ENCODE results near the gene BRF1. TPM values are rescaled to one million over a fixed set of nuclear protein-coding genes. Genes with fewer than 3 reads are reported as not detected.

BRF1 gene
- total RNA-seq, 4 donors from 2014 or later, result 77.6 to 114 (median 99.5) TPM

- H3K36me3 ChIP-seq, result peaks cover 0 to 80% (median 5%) of the 10 kb centered on the region in 3 donors
- no peak overlapping the region for H3K4me3 ChIP-seq
- TF ChIP-seq EP300 (IDR thresholded peaks at IDR 0.05) (no peak), CTCF (IDR thresholded peaks at IDR 0.05) (no peak), POLR2A (IDR thresholded peaks at IDR 0.05) (no peak)
- H3K9me3 ChIP-seq, result no peaks in the 10 kb centered on the region
- no peaks in the 10 kb centered on the region for H3K27me3 ChIP-seq
- 86 to 89% methylated on average over 18 to 20 of the region's 21 CpGs for WGBS, 2 donors
- peaks cover 0 to 25% (median 4%) of the 10 kb centered on the region in 4 donors for H3K4me1 ChIP-seq
- H3K27ac ChIP-seq, result no peak overlapping the region
- DNase-seq (ENCODE audit: low spot score in 2 of 2), result no peak
Measured at GRCh38 chr14:105252552-105253328, 48.1 kb downstream of the BRF1 start.

- TF ChIP-seq CTCF (IDR thresholded peaks at IDR 0.05), result no peak
- TF ChIP-seq POLR2A (IDR thresholded peaks at IDR 0.05), result no peak
- TF ChIP-seq EP300 (IDR thresholded peaks at IDR 0.05), result no peak
- no peak for DNase-seq (ENCODE audit: low spot score in 2 of 2)
- Histone ChIP-seq H3K27ac (no peak overlapping the region), H3K36me3 (peaks cover 0 to 75% (median 5%) of the 10 kb centered on the region in 3 donors), H3K27me3 (no peaks in the 10 kb centered on the region), H3K4me1 (peaks cover 0 to 32% (median 6%) of the 10 kb centered on the region in 4 donors), H3K9me3 (no peaks in the 10 kb centered on the region), H3K4me3 (no peak overlapping the region)
- WGBS, 2 donors, result 91% methylated on average over 6 of the region's 6 CpGs
Measured at GRCh38 chr14:105251920-105252319, 48.9 kb downstream of the BRF1 start.

GRCh38 chr14:105250986-105251385 is 49.8 kb downstream of the BRF1 start:
- Histone ChIP-seq H3K27me3 (no peaks in the 10 kb centered on the region), H3K36me3 (peaks cover 0 to 73% (median 5%) of the 10 kb centered on the region in 3 donors), H3K4me3 (no peak overlapping the region), H3K4me1 (peaks cover 0 to 32% (median 6%) of the 10 kb centered on the region in 4 donors), H3K9me3 (no peaks in the 10 kb centered on the region), H3K27ac (no peak overlapping the region)
- 63 to 64% methylated on average over 4 of the region's 4 CpGs for WGBS, 2 donors
- TF ChIP-seq CTCF (IDR thresholded peaks at IDR 0.05) (no peak), EP300 (IDR thresholded peaks at IDR 0.05) (no peak)
- DNase-seq (ENCODE audit: low spot score in 2 of 2), result no peak

- Histone ChIP-seq H3K27ac (peak overlapping the region in 2 of 4 donors; percentile 85 to 93), H3K4me1 (peaks cover 0 to 29% (median 6%) of the 10 kb centered on the region in 4 donors), H3K4me3 (no peak overlapping the region), H3K36me3 (peaks cover 0 to 65% (median 5%) of the 10 kb centered on the region in 3 donors), H3K9me3 (no peaks in the 10 kb centered on the region), H3K27me3 (no peaks in the 10 kb centered on the region)
- 93 to 96% methylated on average over 8 to 12 of the region's 16 CpGs for WGBS, 2 donors
- DNase-seq (ENCODE audit: low spot score in 2 of 2), result no peak
- TF ChIP-seq POLR2A (IDR thresholded peaks at IDR 0.05) (no peak), CTCF (IDR thresholded peaks at IDR 0.05) (no peak), EP300 (IDR thresholded peaks at IDR 0.05) (no peak)
Measured at GRCh38 chr14:105250008-105250366, 50.8 kb downstream of the BRF1 start.

- Histone ChIP-seq H3K9me3 (no peaks in the 10 kb centered on the region), H3K4me1 (peaks cover 0 to 29% (median 6%) of the 10 kb centered on the region in 4 donors), H3K4me3 (peak overlapping the region; percentile 23 to 71 (median 54)), H3K36me3 (peaks cover 0 to 64% (median 5%) of the 10 kb centered on the region in 3 donors), H3K27ac (peak overlapping the region; percentile 85 to 93 (median 86)), H3K27me3 (no peaks in the 10 kb centered on the region)
- WGBS, 2 donors, result 44 to 49% methylated on average over 55 to 56 of the region's 62 CpGs
- DNase-seq (ENCODE audit: low spot score in 2 of 2), result no peak
- TF ChIP-seq CTCF (IDR thresholded peaks at IDR 0.05) (no peak), EP300 (IDR thresholded peaks at IDR 0.05) (peak in 1 of 2 donors; percentile 7)
Measured at GRCh38 chr14:105249182-105250007, 51.4 kb downstream of the BRF1 start.
